Activated B cell treated with CpG ODN at 0.5 μM for 24 hours (primary cell): ENCODE measurements around the gene ADAMTS10. TPM values are rescaled to one million over a fixed set of nuclear protein-coding genes. Genes with fewer than 3 reads are reported as not detected.

Experiments
- ATAC-seq: fragments of 200-7000 bp; cut with Tn5 transposase; one replicate; pipeline ENCODE4 v1.10.0; 2021; ENCODE audit warnings: low read depth, mild to moderate bottlenecking, moderate library complexity
- CTCF ChIA-PET: fragments of 350-600 bp; sonication (Branson Sonifier 250); formaldehyde crosslinking; loops from one replicate; lab custom pipeline; 2021; ENCODE audit warnings: antibody characterized with exemption; lab: Charles Lee
- POLR2A ChIA-PET: fragments of 350-600 bp; sonication (Branson Sonifier 250); formaldehyde crosslinking; loops from one replicate; lab custom pipeline; 2021; ENCODE audit warnings: antibody characterized with exemption; lab: Charles Lee
- DNase-seq: peaks from one replicate; pipeline ENCODE4 v3.0.0; 2022
- H3K27ac Mint-ChIP-seq: one replicate; pipeline ENCODE4 v1.8.0; 2020; ENCODE audit warnings: mixed read lengths
- H3K27me3 Mint-ChIP-seq: one replicate; pipeline ENCODE4 v1.8.0; 2021; ENCODE audit warnings: mixed read lengths
- H3K36me3 Mint-ChIP-seq: one replicate; pipeline ENCODE4 v1.8.0; 2021; ENCODE audit warnings: low read depth, mixed read lengths
- H3K4me1 Mint-ChIP-seq: one replicate; pipeline ENCODE4 v1.8.0; 2021; ENCODE audit warnings: mixed read lengths
- H3K4me3 Mint-ChIP-seq: one replicate; pipeline ENCODE4 v1.8.0; 2020; ENCODE audit warnings: mild to moderate bottlenecking, mixed read lengths
- H3K9me3 Mint-ChIP-seq: one replicate; pipeline ENCODE4 v1.8.0; 2020; ENCODE audit warnings: mixed read lengths
- intact Hi-C: fragments of 100-400 bp; cut with micrococcal nuclease; formaldehyde crosslinking; loops from one replicate; pipeline ENCODE4 v1.15.1; 2024
- total RNA-seq: library from RNA; stranded (reverse); gene quantifications from 2 replicates; pipeline ENCODE4 v1.2.3, GENCODE V29; 2022
- TF ChIP-seq, protein P1 (sequence below): fragments of 200-600 bp; IDR thresholded peaks from one replicate; pipeline ENCODE4 v1.8.0; 2022; ENCODE audit warnings: antibody characterized with exemption, mild to moderate bottlenecking

ADAMTS10 gene
- total RNA-seq, 1 donor from 2014 or later: 0.33 TPM

- CTCF ChIA-PET: interaction anchor here (0.7 to 4.1 kb wide), 9 partner anchors 10 to 891 kb away, joined by 3 to 35 read pairs (median 5); no protein-coding TSS in a partner anchor
- TF ChIP-seq, protein P1, sequence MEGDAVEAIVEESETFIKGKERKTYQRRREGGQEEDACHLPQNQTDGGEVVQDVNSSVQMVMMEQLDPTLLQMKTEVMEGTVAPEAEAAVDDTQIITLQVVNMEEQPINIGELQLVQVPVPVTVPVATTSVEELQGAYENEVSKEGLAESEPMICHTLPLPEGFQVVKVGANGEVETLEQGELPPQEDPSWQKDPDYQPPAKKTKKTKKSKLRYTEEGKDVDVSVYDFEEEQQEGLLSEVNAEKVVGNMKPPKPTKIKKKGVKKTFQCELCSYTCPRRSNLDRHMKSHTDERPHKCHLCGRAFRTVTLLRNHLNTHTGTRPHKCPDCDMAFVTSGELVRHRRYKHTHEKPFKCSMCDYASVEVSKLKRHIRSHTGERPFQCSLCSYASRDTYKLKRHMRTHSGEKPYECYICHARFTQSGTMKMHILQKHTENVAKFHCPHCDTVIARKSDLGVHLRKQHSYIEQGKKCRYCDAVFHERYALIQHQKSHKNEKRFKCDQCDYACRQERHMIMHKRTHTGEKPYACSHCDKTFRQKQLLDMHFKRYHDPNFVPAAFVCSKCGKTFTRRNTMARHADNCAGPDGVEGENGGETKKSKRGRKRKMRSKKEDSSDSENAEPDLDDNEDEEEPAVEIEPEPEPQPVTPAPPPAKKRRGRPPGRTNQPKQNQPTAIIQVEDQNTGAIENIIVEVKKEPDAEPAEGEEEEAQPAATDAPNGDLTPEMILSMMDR: peak; percentile 99
- Mint-ChIP-seq H3K4me1 (peaks cover 13% of the 10 kb centered on the region), H3K27me3 (peaks cover 5% of the 10 kb centered on the region), H3K27ac (peak overlapping the region; percentile 24), H3K9me3 (no peaks in the 10 kb centered on the region), H3K4me3 (peak overlapping the region; percentile 50), H3K36me3 (no peaks in the 10 kb centered on the region)
- DNase-seq (peak; percentile 57), ATAC-seq (peak; percentile 76)
- intact Hi-C loops: loop anchor here (1.0 to 5.0 kb wide), 4 partner anchors 40 to 426 kb away; partner anchors contain the start of genes MBD3L1 and ZNF558
- POLR2A ChIA-PET: no interaction called here
These were observed 44.2 kb upstream of the ADAMTS10 start for GRCh38 chr19:8654591-8655339.

DNA sequence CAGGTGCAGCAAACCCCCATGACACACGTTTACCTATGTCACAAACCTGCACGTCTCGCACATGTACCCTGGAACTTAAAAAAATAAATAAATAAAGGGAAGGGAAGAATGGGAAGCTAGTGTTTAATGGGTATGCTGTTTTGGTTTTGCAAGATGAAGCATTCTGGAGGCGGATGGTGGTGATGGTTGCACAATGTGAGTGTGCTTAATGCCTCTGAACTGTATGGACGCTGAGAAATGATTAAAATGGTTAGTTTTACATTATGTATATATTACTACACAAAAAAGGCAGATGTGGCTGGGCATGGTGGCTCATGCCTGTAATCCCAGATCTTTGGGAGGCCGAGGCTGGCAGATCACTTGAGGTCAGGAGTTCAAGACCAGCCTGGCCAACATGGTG, 37.7 kb upstream of the ADAMTS10 start:
- POLR2A ChIA-PET: no interaction called here
- Mint-ChIP-seq H3K4me3 (no peak overlapping the region), H3K27me3 (peaks cover 10% of the 10 kb centered on the region), H3K4me1 (no peaks in the 10 kb centered on the region), H3K27ac (no peak overlapping the region), H3K9me3 (no peaks in the 10 kb centered on the region), H3K36me3 (no peaks in the 10 kb centered on the region)
- intact Hi-C loops: no loop called here
- ATAC-seq (no peak), DNase-seq (no peak)
- CTCF ChIA-PET: interaction anchor here (1.0 kb wide), 1 partner anchor 77 kb away, joined by 3 read pairs; no protein-coding TSS in a partner anchor
- TF ChIP-seq, protein P1: no peak

DNA sequence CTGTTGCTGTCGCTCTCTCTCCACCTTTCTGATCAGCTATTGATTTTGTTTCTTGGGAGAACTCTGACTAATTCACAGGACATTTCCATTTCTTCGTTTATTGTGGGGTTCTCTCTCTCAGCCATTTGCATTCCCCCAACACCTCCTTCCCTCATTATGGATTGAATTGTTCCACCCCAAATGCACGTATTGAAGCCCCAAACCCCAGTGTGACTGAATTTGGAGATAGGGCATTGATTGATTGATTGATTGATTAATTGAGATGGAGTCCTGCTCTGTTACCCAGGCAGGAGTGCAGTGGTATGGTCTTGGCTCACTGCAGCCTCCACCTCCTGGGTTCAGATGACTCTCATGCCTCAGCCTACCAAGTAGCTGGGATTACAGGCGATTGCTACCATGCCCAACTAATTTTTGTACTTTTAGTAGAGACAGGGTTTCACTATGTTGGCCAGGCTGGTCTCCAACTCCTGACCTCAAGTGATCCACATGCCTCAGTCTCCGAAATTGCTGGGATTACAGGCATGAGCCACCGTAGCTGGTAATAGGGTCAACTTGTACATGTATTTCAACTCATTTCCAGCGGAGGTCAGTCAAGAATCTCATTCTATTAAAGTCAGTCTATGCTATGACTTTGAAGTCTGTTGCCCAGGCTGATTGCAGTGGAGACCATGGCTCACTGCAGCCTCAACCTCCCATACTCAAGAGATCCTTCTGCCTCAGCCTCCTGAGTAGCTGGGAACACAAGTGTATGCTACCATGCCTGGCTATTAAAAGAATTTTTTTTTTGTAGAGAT, 33.5 kb upstream of the ADAMTS10 start:
- no peak for DNase-seq
- intact Hi-C loops: loop anchor here (2.0 kb wide), 1 partner anchor 231 kb away; the partner anchor contains the start of gene MARCHF2
- no peak for ATAC-seq
- Mint-ChIP-seq H3K4me3 (no peak overlapping the region), H3K9me3 (no peaks in the 10 kb centered on the region), H3K36me3 (no peaks in the 10 kb centered on the region), H3K4me1 (no peaks in the 10 kb centered on the region), H3K27ac (no peak overlapping the region), H3K27me3 (peaks cover 24% of the 10 kb centered on the region)
- ChIA-PET POLR2A (no interaction called here), CTCF (interaction anchor here (2.8 kb wide), 1 partner anchor 63 kb away, joined by 11 read pairs; no protein-coding TSS in a partner anchor)
- TF ChIP-seq, protein P1: no peak

GRCh38 chr19:8642561-8642960, 32.0 kb upstream of the ADAMTS10 start:
- no peaks in the 10 kb centered on the region for H3K9me3 Mint-ChIP-seq
- intact Hi-C loops: loop anchor here (1.0 to 2.0 kb wide), 2 partner anchors 62 to 230 kb away; partner anchors contain the start of gene MARCHF2
- CTCF ChIA-PET: interaction anchor here (1.2 to 2.8 kb wide), 2 partner anchors 61 to 287 kb away, joined by 6 to 11 read pairs; no protein-coding TSS in a partner anchor

More at GRCh38 chr19:8642561-8642960, 32.0 kb upstream of the ADAMTS10 start:
- POLR2A ChIA-PET: no interaction called here
- Mint-ChIP-seq H3K4me1 (no peaks in the 10 kb centered on the region), H3K4me3 (no peak overlapping the region), H3K27ac (no peak overlapping the region), H3K36me3 (no peaks in the 10 kb centered on the region), H3K27me3 (peaks cover 34% of the 10 kb centered on the region)
- DNase-seq (no peak), ATAC-seq (no peak)
- TF ChIP-seq, protein P1: no peak
